GM19395 (cell line): Measurements from ENCODE around the gene EYA3.
A peak's percentile ranks its signal among the peaks of the same experiment; 100 is the strongest.

Experiments used
- ATAC-seq: cut with Tn5 transposase; IDR thresholded peaks from one replicate; pipeline ENCODE4 v1.9.1; 2021; ENCODE audit warnings: mild to moderate bottlenecking, moderate library complexity; ENCODE audit not compliant: unreplicated experiment

EYA3 gene, protein sequence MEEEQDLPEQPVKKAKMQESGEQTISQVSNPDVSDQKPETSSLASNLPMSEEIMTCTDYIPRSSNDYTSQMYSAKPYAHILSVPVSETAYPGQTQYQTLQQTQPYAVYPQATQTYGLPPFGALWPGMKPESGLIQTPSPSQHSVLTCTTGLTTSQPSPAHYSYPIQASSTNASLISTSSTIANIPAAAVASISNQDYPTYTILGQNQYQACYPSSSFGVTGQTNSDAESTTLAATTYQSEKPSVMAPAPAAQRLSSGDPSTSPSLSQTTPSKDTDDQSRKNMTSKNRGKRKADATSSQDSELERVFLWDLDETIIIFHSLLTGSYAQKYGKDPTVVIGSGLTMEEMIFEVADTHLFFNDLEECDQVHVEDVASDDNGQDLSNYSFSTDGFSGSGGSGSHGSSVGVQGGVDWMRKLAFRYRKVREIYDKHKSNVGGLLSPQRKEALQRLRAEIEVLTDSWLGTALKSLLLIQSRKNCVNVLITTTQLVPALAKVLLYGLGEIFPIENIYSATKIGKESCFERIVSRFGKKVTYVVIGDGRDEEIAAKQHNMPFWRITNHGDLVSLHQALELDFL

DNA sequence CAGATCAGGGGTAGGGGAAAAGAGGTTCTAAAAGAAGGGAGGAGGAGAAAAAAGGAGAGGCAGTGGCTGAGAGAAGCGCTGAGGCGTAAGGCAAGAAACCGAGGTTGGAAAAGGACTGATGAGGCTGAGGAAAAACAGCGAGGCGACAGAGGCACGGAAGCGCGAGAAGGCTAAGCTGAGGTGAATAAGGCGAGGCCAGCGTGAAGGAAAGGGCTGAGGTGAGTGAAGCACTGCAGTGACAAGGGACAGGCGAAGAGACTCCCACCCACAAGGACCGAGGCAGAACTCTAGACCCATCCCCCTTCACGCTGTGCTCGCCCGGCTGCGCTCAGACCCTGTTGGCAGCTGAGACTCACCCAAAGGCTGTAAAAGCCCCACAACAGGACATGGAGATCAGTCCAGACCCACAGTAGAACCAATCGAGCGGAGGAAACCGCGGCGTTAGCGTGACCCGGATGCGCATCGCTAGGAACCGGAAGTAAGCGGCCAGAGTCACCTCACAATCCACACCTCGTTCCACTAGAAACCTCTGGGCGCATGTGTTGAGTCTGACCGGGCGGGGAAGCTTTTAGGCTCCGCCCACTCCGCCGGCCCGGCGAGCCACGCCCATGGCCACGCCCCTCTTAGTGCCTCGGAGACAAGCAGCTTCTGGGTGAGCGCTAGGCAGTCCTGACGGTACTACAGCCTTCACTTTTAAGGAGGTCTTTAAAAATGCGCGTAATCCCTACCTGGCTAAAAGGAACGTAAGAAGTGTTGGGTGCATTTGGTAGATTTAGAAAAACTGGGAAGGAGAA is at the start of gene EYA3:
EYA3 (minus strand) TSS at position 443 of the 794 bp plus-strand sequence. CDS start 30,584 bp downstream, outside the sequence.
- peak; percentile 88 for ATAC-seq

DNA sequence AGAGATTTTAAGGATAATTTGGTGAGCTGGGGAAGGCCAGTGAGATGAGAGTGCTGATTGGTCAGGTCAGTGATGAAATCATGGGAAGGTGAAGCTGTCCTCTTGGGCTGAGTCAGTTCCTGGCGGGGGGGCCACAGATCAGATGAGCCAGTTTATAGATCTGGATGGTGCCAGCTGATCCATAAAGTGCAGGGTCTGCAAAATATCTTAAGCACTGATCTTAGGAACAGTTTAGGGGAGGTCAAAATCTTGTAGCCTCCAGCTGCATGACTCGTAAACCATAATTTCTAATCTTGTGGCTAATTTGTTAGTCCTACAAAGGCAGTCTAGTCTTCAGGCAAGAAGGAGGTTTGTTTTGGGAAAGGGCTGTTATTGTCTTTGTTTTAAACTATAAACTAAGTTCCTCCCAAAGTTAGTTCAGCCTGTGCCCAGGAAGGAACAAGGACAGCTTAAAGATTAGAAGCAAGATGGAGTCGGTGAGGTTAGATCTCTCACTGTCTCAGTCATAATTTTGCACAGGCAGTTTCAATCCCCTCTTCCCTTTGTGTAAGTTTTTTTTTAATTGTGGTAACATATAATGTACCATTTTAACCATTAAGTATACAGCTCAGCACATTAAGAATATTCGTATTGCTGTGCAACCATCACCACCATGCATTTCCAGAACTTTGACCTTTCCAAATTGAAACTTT is 48.7 kb upstream of the EYA3 start:
- ATAC-seq = no peak

DNA sequence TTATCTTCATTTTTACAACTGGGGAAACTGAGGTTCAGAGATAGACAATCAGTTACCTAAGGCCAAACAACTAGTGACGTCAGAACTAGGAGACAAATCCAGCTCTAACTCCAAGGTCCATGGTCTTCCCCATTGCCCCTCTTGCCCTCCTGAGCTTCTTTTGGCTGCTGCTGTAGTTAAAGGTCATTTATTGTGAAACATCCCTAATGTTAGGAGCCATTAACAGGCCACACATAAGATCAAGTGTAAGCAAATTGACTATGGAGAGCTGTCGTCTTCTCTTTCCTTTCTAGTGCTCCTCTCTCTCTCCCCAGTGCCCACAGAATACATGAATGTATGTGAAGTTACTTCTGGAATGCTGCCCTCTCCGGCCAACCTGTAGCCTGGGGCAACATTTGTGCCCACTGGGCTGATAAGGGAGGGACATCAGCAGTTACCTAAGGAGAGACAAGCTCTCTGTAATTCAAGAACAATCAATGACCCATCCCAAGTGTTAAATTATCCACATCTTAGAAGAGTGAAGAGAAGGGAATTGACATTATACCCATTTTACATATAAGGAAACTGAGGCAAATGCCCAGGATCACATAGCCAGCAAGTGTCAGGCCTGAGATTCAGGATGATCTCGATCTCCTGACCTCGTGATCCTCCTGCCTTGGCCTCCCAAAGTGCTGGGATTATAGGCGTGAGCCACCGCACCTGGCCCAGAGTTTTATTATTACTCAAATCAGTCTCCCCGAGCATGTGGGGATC is 47.9 kb upstream of the EYA3 start:
- ATAC-seq = no peak

DNA sequence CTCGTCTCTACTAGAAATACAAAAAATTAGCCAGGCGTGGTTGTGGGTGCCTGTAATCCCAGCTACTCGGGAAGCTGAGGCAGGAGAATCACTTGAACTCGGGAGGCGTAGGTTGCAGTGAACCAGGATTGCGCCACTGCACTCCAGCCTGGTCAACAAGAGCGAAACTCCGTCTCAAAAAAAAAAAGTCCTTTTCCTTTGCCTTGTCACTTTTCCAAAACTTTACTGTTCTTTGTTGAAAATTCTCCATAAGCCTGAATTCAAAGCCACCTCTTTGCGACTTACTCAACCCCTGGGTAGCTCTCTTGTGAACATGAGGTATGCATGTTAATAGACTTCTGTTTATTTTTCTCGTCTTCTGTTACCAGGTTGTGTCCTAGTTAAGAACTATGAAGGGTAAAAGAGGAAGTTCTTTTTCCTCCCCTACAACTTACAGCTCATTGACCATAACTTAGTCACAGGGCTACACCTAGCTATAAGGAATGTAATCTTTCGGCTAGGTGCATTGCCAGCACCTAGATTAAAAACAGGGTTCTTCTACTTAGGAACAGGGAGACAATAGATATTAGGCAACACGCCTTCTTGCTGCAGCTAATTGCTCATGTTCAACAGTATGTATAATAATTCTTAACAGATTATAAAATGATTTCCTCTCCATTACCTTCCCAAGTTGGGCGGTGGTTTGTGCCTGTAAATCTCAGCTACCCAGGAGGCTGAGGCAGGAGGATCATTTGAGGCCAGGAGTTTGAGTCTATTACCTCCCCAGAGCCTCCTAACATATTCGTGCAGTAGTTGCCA is 47.2 kb upstream of the EYA3 start:
- ATAC-seq = no peak

DNA sequence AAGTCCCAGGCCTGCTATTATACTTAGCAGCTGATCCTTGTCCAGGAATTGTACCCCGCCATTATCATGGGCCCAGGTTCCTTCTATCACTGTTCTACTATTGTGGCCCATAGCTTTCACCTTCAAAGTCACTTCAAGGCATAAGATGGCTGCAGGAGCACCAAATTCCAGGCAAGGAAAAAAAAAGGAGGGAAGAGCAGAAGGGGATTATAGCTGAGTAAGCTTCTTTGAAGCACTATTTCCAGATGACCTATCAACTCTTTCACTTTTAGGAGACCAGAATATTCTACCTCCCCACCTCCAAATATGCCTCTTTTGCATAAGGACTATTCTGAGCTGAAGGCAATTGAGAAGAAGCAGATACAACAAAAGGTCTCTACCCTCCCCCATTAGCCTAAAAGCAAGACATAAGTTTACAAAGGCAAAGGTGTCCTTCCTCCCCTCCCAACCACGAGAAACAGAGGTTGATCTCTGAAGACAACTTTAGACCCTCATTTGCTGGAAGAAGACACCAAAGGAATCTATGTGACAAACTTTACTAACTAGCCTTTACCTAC is 46.3 kb upstream of the EYA3 start:
- no peak for ATAC-seq

DNA sequence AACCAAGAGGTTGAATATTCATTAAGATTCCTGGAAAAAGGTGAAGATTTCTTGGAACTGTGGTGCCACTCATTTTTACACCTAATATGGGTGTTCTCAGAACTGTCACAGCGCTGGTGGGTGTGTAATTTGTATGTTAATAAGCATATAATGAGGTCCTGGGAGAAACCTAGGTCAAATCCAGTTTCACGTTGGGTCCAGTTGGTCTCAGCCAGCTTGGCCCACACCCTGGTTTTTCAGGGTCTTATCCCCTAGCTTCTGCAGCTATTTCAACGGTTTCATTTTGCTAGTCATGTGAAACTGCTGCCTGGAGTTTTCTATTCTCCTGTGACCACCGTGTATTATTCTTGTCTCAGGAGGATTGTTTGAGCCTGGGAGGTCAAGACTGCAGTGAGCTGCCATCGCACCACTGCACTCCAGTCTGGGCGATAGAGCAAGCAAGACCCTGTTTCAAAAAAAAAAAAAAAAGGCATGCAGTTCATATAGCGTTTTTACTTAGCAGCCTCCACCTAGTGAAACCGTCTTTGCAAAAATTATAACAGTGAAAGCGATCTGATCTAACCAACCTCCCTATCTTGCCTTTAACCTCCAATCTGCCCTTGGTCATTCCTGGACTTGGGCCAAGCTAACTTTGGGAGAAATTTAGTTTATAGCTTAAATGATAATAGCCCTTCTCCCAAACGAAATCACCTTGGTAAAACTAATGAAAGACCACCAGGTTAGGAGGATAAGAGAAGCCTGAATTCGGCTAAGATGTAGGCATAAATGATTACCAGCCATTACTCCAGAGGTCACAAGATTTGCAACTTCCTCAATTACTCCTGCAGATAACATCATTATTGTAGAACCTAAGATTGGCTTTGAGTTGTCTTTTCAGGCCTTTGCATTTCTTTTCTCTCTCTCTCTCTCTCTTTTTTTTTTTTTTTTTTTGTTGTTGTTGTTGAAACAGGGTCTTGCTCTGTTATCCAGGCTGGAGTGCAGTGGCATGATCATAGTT is 44.1 kb upstream of the EYA3 start:
- no peak for ATAC-seq

DNA sequence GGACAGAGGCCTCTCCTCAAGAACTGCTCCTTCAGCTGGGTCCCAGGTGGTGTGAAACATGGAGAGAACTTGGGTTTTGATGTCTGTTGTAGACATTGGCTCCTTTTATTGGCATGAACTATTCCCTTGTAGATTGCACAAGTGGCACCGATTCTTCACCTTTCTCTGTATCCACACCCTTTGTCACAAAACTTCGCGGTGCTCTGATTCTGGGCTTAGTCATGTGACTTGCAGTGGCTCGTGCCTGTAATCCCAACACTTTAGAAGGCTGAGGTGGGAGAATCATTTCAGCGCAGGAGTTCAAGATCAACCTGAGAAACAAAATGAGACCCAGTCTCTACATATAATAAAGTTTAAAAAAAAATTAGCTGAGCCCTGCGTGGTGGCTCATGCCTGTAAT is 42.5 kb upstream of the EYA3 start:
- no peak for ATAC-seq

DNA sequence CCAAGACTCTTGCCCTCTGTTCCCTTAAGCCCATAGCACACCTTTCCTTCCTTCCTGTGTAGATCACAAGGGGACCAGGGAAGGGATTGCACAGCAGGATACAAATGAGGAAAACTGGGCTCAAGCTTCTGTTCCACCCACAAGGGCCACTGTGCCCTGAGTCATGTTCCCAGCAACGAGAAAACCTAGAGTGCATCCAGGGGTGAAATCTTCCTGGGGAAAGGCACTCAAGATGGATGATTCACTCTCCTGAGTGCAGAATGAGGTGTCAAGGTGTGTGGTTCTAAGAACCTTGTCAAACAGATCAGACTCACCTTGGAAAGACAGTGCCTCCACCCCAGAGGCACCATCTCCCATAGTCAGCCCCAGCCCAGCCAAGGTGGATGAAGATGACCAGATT is 40.7 kb upstream of the EYA3 start:
- ATAC-seq = no peak

DNA sequence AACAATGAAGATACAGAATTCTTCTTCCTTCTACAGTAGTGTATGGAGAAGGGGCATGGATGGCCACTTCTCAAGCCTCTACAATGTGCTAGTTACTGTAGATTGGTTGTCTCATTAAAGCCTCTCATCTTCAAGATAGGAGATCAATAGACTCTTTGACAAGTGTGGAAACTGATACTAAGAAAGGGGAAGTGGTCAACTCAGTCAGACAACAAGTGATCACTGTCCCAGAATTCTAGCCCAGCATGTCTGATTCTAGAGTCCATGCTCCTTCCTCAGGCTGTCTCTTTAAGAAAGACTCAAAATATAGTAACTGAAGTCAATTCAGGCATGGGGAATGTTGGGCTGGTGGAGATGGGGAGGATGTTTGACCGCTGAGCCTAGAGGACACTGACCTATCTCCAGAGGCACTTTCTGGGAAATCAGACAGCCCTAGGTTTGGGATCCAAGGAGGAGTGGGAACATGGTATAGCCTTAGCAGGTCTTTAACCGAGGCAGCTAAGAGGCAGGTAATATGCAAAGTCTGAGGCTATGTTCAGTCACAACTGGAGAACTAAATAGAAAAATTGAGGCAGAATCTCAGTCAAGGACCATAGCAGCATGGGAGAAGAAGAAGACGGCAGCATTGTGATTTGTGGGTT is 39.3 kb upstream of the EYA3 start:
- ATAC-seq = peak; percentile 84

DNA sequence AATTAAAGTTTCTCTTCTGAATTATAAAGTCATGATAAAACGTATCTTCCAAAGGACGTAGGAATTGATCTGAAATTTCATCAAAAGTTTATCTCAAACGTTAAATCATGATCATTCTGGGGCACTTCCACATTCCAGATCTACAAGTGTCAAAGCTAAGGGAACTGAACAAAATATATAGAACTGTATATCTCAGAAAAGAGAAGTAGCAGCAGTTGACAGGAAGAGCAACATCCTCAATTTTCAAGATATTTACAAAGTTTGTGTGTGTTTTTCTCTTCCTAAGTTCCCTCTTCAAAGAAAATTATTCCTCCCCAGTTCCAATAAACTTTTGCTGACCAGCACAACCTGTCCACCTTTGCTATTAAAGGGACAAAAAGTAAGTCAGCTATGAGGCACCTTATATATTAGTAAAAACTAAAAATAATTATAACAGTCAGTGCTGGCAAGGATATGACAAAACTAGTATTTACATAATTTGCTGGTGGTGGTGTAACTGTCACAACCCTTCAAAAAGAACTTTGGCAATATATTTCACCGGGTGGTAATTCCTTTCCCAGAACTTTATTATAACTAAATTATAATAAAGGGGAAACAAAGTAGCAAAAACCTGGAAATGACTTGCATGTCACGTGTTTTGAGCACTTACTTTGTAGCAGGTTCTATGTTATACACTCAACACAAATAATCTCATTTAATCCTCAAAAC is 38.5 kb upstream of the EYA3 start:
- ATAC-seq = no peak

DNA sequence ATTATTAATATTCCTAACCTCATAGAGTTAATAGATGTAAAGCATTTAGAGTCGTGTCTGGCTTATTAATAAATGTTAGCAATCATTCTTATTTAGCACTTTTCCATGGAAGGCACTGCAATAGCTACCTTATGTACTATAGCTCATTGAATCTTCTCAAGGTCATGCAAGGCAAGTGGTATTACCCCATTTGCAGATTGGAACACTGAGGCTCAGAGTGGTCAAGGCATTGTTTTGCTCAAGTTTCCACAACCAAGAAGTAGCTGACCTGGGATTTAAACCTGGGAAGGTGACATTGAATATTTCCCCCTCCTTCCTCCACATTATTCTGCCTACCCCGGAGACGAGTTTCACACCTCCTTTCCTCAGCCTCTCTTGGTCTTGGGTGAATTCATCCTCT is 37.8 kb upstream of the EYA3 start:
- no peak for ATAC-seq

DNA sequence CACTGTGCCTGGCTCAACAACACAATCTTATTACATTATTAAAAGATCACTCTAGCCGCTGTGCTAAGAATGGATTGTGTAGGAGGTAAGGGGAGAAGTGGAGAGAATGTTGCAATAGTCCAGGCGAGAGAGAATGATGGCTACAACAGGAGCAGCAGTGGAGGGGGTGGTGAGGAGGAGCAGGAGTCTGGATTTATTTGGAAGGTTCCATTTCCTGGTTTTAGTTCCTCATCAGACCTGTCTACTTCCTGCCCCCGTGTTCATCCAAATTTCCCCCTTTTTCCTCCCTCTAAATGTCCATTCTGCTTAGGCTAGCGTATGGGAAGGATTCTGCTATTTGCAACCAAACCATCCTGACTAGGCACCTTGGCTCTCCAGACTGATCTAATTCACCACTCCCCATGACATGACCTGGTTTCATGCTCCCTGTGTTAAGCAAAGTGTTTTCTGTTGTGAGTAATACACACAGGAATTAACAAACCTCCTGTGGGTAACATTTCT is 35.1 kb upstream of the EYA3 start:
- no peak for ATAC-seq

DNA sequence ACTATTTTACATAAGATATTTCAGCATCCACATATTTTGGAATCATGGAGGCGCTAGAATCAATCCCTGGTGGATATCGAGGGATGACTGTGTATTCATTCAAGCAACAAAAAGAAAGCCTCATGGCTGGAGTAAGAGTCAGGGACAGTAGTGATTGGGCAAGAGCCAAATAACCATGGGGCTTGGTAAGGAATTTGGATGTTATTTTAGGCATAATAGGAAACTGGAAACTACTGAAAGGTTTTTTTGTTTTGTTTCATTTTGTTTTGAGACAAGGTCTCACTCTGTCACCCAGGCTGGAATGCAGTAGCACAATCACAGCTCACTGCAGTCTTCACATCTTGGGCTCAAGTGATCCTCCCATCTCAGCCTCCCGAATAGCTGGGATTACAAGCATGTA is 33.8 kb upstream of the EYA3 start:
- ATAC-seq = no peak

DNA sequence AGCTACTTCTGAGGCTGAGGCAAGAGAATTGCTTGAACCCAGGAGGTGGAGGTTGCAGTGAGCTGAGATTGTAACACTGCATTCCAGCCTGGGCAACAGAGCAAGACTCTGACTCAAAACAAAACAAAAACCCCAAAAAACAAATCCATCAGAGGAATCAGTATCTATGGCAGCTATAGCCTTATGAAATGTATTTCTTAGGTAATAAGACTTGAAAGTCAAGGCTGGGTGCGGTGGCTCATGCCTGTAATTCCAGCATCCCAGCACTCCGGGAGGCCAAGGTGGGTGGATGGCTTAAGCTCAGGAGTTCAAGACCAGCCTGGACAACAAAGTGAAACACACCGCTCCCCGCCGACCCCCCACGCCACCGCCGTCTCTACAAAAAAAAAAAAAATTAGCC is 31.1 kb upstream of the EYA3 start:
- ATAC-seq = no peak

DNA sequence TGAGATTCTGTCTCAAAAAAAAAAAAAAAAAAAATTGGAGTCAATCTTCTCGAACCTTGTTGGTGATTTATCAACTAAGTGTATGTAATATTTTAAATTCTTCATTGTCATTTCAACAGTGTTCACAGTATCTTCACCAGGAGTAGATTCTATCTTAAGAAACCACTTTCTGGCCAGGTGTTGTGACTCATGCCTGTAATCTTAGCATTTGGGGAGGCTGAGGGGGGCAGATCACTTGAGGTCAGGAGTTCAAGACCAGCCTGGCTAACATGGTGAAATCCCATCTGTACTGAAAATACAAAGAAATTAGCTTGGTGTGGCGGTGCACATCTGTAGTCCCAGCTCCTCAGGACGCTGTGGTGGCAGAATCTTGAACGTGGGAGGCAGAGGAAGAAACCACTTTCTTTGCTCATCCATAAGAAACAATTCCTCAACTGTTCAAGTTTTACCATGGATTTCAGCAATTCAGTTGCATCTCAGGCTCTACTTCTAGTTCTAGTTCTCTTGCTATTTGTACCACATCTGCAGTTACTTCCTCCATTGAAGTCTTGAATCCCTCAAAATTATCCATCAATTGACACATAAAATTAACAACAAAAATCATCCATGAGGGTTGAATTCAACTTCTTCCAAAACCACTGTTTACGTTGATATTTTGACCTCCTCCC is 30.4 kb upstream of the EYA3 start:
- no peak for ATAC-seq

DNA sequence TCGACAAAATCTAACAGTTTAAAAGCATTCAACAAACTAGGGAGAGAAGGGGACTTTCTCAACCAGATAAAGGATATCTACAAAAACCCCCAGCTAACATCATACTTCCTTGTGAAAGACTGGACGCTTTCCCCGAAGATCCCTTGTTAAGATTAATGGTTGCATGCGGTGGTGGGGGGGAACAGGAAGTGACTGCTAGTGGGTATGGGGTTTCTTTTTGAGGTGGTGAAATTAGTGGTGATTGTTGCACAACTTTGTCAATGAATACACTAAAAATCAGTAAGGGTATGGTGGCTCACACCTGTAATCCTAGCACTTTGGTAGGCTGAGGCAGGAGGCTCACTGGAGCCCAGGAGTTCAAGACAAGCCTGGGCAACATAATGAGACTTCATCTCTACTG is 26.9 kb upstream of the EYA3 start:
- ATAC-seq = no peak
